ENCODE results near the gene AGO3.

Gene AGO3

DNA sequence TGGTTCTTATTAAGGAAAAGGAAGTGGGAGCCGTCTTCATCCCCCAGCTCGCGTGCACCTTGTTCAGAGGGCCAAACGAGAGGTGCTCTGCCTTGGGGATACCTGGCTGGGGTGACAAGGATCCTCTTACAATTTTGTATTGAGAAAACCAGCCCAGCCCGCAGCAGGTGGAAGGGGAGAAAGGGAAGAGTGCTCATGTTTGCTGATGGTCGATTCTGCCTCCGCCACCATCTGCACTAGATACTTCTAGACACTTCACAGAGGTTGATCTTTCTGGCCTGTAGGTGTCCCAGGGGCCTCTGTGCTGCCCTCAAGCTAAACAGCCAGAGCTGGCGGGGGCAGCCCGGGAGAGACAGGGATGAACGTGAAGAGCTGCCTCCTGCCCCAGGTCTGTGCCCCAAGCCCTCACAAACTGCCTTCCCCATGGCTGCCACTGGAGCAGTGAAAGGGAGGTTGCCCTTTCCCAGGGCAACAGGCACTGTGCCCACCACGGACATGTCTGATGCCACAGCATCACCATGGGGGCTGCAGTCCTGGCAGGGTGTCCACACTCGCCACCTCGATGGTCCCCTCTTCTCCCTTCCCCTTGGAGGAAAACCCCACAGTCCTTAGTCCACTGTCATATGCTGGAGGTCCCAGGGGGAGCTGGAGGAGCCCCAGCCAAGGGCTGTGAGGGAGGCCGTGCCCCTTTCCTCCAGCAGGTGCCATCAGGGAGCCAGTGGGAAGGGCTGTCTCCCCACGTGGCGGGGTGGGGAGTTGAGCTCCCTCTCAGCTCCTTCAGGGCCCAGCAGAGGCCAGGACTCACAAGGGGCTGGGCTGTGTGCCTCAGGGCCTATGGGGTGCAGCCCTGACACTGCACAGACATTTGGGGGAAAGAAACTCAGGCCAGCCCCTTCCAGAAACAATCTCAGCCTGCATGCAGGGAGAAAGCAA lies 165.9 kb downstream of the AGO3 start:
- no peak for DNase-seq (ENCODE audit: low read depth, low spot score)

DNA sequence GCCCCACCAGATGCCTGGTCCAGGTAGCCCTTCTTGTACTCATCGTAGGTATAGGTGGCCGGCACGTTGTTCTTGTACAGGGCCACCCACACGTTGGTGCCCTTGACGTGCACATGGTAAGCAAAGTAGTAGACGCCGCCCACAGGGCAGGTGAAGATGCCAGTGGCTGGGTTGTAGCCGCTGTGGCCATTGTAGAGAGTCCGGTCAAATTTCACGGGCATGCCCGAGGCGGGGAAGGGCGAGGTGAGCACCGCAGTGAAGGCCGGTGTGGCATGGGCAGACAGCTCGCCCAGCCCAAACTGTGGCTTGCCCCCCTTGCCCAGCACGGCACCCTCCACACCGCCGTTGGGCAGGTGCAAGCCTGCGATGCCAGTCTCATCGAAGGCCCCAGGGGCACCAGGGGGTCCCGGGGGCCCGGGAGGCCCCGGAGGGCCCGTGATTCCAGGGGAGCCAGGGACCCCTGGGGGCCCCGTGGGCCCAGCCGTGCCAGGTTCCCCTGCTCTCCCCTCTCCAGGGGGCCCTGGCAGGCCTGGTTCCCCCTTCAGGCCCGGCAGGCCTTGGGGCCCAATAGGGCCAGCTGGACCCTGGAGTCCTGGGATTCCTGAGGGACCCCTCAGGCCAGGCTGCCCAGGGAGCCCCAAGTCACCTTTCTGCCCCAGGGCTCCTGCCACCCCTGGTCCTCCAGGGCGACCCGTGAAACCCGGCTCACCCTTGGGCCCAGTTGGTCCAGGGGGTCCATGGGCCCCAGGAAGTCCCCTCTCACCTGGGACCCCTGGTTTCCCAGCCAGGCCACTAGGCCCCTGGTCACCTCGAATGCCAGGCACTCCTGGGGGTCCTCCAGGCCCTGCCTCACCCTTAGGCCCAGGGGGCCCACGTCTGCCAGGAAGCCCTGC lies 167.0 kb downstream of the AGO3 start:
- no peak for DNase-seq (ENCODE audit: low read depth, low spot score)

DNA sequence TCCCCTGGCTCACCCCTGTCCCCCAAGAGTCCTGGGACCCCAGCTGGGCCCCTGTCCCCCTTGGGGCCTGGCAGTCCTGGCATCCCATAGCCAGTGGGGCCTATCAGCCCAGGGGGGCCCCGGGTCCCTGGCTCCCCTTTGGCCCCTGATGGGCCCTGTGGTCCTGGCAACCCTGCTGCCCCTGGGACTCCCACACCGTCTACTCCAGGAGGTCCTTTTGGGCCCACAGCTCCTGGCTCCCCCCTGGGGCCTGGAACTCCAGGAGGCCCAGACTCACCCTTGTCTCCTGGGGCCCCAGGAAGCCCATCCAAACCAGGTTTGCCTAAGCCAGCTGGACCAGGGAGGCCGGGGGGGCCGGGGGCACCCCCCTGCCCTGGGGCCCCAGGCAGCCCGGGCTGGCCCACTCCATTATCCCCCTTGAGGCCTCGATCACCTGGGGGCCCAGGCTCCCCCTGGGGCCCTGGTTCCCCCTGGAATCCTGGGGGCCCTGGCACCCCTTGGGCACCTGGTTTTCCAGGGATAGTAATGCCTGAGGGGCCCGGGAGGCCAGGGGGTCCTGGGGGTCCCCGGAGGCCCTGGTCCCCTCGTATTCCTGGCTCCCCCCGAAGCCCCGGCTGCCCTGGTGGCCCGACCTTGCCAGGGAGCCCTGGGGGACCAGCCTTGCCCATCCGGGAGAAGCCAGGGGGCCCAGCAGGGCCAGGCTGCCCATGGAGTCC lies 167.9 kb downstream of the AGO3 start:
- no peak for DNase-seq (ENCODE audit: low read depth, low spot score)

DNA sequence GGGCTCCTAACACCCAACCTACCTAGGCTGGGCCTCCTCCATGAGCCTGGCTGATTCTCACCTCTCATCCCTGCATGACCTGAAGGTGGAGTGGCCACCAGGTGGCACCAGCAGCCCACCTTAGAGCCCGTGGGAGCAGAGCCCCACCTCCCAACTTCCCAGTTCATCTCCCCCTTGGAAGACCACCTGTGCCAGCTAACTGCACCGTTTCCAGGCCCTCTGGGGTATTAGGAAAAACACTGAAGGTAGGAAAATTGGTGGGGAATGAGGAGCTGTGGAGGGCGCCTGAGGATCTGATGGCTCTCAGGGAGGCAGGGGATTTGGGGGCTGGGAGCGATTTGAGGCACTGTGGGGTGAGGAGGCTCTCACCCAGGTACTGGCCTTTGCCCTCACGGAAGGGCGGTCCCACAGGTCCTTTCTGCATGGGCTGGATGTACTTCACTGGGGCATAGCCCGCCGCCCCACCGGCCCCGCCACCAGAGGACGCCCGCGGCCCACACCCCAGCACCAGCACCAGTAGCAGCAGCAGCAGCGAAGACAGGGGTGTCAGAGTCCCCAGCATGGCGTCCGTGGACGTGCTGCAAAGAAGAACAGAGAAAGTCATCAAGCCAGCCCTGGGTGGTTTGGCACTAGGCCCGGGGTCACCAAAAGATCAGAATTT lies 168.9 kb downstream of the AGO3 start:
- DNase-seq (ENCODE audit: low read depth, low spot score) = peak; percentile 44

DNA sequence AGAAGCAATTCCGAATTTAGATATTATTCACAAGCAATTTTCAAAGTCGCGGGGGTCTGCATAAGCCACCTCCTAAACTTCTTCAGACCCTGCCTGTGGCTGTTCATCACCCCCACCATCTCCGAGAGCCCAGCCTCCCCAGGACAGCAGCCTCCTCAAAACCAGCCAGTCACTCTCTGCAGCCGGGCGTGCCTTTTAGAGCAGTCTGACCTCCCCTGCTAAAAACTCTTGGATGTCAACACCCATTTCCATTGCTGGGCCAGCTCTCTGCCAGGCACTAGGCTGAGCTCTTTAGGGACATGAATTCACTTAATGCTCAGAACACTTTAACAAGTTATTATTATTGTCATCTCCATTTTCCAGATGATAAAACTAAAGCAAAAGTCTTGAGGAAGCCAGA lies 169.5 kb downstream of the AGO3 start:
- no peak for DNase-seq (ENCODE audit: low read depth, low spot score)

DNA sequence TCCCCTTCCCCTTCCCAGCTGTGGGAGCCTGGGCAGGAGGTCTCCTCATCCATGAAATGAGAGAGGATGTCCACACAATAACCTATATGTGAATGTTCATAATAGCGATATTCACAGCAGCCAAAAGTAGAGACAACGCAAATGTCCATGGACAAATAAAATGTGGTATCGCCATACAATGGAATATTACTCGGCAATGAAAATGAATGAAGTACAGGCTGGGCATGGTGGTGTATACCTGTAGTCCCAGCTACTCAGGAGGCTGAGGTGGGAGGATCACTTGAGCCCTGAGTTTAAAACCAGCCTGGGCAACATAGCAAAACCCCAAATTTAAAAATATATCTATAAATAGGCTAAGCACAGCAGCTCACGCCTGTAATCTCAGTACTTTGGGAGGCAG lies 170.6 kb downstream of the AGO3 start:
- DNase-seq (ENCODE audit: low read depth, low spot score) = no peak

DNA sequence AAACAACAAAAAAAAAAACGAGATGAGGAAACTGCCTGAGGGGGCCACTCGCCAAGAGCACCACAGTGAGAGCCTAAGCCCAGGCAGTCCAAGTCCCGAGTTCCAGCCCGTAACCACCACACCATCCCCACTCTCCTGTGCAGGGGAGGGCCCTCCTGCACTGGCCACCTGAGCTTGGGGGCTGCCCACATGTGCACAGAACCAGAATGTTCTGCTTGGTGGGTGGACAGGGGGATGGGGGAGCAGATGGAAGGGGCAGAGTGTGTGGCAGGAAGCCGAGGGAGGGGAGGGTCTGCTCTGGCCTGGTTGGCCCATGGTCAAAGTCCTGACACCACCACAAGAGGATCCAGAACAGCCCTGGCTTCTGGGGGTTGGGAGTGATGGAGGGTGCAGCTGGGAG lies 175.4 kb downstream of the AGO3 start:
- no peak for DNase-seq (ENCODE audit: low read depth, low spot score)

DNA sequence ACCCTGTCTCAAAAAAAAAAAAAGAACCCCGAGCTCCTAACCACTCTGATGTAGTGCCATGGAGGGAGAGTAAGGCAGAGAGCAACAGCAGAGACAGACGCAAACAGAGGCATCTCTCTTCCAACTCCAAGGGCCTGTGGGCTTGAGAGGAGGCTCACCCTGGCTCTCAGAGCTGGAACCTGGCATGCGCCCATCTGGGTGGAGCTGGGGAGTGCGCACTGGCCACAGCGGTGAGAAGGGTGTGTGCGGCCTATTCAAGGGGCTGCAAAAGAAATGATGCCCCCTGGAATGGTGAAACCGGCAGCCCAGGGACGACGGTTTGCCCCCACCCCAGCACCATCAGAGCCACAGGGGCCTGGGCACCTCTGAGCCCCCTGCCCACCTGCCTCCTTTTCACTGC lies 176.5 kb downstream of the AGO3 start:
- DNase-seq (ENCODE audit: low read depth, low spot score) = no peak

DNA sequence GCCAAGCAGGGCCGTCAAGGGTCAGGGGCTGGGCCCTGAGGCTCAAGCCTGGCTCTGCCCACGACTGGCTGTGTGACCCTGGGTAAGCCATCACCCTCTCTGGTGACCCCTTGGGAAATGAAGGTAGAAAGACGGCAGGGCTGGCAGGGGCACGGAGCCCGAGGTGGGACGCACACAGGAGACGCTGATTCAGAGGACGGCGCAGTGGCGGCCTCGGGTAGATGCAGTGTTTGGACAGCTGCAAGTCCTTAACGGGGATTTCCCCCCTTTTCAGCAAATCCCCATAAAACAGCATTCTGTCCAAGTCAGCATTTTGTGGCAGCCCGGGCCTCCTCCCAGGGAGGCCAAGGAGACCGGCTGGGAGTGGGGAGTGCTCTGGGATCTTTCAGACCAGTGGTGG lies 177.4 kb downstream of the AGO3 start:
- DNase-seq (ENCODE audit: low read depth, low spot score) = no peak

DNA sequence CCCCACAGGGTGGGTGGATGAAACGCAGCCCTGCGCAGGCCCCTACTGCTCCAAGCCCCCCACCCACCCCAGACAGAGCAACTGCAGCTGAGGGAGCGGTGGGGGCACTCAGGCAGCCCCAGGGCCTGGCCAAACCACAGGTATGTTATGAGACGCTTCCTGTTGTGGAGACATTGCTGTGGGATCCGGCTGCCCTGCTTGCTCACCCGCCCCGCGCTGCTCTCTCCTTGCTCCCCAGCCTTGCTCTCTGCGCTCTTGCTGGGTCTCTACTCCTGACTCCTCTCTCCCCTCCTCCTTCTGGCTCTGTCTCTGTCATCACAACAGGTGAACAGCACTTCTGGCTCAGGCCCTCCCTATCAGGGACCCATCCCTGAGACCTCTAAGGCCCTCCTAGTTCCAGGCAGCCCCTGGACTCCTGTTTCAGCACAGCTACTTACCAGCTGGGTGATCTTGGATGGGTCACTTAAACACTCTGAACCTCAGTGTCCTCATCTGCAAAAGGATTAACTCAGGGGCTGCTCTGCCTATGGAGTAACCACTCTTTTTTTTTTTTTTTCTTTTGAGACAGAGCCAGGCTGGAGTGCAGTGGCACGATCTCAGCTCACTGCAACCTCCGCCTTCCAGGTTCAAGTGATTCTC lies 178.3 kb downstream of the AGO3 start:
- DNase-seq (ENCODE audit: low read depth, low spot score) = no peak

DNA sequence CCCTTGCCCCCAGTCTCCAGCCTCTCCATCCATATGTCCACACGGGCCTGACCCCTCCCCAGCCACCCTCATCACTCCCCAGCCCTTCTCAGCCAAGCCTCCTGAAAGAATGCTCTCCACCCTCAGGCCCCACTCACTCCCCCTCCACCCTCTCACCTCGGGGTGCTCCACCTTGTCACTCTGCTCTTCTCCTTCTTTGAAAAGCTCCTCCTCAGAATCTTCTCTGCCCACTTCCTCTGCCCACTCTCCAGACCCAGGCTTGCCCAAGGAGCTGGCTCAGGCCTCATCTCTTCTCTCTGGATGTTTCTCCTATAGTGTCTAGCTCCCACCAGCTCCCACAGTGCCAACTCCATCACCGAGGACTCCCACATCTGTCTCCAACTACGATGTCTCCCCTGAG lies 180.2 kb downstream of the AGO3 start:
- no peak for DNase-seq (ENCODE audit: low read depth, low spot score)

DNA sequence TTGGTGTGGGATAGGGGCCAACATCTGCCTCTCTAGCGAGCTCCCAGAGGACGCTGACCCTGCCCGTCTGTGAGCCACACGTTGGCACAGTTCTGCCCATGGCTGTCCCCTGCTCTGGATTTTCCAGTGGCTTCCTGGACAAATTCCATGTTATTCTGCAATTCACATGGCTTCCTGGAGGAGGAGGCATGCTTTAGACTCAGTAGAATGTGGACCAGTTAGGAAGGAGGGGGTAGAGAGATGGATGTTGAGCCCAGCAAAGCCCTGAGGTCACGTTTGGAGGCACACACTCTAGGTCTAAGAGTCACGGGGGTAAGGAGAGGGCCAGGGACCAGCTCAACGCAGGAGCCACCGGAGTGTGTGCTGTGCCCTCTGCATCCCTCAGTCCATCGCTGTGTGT lies 181.9 kb downstream of the AGO3 start:
- DNase-seq (ENCODE audit: low read depth, low spot score) = no peak

DNA sequence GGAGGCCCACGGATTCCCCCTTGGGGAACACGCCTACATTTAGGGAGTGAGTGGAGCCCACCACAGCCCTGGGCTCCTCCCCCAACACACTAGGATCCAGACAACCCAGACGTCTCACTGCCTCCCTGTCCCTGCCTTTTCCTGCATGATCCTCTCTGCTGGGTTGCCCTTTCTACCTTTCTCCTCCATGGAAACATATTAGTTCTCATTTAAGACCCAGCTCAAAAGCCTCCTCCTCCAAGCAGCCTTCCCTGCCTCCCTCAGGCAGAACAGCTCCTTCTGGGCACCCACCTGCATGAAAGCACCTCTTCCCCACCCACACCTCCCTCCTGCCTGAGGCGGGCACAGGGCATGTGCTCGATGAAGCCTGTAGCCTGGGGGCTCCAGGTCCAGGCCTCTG lies 183.5 kb downstream of the AGO3 start:
- no peak for DNase-seq (ENCODE audit: low read depth, low spot score)

DNA sequence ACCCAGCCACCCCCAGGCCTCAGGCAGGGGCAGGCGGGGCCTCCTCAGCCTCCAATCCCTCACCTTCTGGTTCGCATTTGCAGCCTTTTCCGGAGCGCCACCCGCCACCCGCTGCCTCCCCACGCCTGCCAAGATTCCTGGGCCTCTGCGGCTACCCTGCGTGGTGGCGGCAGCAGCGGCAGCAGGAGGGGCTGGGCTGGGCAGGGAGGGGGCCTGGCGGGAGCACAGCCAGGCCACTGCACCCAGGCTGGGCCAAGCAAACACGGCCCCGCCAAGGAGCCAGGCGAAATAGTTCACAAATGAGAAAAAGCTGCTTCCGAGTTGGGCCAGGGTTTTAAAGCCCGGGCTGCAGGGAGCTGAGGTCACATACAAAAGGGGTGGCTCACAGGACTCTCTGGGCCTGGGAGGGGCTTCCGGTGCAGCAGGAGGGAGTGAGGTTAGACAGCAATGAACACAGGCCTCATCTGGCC lies 184.3 kb downstream of the AGO3 start:
- peak; percentile 47 for DNase-seq (ENCODE audit: low read depth, low spot score)

DNA sequence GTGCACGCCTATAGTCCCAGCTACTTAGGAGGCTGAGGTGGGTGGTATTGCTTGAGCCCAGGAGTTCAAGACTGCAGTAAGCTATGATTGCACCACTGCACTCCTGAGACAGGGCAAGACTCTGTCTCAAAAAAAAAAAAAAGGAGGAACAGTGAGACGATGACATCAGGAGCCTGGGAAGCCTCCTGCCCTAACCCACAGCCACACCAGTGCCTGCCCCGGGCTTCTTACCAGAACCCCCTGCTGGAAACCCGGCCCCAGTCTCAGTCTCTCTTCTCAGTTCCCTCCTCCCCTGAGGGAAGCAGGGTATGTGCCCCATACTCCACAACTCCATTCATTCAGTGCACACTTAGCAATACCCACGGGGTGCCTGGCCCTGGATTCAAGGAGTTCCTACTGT lies 185.0 kb downstream of the AGO3 start:
- no peak for DNase-seq (ENCODE audit: low read depth, low spot score)

DNA sequence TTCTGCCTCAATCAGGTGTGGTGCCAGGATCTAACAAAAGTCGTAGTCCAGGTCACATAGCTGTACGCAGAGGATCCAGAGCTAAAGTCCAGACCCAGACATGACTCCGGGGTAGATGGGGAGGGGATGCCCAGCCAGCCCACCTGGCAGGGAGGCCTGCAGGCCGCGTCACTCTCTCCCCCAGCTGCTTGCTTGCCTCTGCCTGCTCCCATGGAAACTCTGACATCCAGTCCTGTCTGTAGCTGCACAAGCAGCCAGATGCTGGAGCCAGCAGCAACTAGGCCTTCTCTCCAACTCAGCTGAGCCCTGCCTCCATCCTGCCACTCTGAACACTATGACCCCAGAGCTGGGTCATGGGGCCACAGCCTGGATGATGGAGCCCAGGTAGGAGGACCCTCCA lies 186.0 kb downstream of the AGO3 start:
- no peak for DNase-seq (ENCODE audit: low read depth, low spot score)

DNA sequence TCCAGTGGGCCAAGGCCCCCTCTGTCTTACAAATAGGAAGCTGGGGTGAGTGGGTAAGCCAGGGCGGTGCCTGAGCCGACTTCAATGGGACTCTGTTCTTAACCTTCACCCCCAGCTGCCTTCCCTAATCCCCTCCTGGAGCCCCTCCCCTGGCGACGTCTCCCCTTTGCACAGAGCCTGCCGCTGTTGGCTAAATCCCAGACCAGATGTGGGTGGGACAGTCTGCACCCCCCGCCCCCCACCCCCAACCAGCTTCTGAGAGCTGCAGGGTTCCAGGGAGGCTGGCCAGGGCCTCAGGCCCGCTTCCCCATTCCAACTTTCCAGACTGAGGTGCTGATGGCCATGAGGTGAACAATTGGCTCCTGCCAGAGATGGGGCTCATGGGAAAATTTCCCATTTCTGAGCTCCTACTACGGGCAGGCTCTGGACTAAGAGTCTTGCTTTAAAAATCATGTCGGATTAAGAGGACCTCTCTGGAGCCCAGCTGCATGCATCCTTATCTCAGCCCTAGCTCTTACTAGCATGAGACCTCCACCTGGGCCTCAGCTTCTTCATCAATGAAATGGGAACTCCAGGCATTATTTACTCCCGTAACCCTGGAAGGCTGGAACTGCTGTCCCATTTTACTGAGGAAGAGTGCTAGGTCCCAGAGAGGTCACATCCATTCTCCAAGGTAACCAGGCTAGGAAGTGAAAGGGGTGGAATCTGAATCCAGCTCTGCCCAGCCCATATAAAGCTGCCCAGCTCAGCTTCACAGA lies 187.7 kb downstream of the AGO3 start:
- no peak for DNase-seq (ENCODE audit: low read depth, low spot score)

DNA sequence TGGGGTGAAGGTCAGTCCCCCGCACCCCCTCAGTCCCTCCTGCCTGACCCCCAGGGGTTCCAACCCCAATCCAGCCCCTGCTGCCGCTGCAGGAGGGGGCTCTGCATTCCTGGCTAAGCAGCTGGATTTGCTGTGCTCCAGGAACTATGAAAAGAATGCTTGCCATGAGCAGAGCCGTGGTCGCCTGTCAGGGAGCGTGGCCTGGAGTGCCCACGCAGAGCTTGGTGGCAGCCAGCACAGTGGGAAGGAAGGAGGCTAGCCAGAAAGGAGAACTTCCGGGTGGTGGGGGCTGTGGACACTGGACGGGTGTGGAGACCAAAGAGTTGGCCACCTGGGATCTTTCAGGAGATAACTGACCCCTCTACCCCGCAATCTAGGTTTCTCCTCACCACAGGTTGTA lies 188.6 kb downstream of the AGO3 start:
- no peak for DNase-seq (ENCODE audit: low read depth, low spot score)

Data from smooth muscle cell of the brain vasculature (primary cell).